H9 (cell line): ENCODE data around the gene ILDR2. TPM values are rescaled to one million over a fixed set of nuclear protein-coding genes. Genes with fewer than 3 reads are reported as not detected.

Source experiments
- DNase-seq: peaks from one replicate; pipeline ENCODE4 v3.0.0-alpha.2; 2017
- H2AFZ ChIP-seq: one replicate; pipeline ENCODE4 v1.6.1; 2013; ENCODE audit warnings: mild to moderate bottlenecking, low read length, control low read depth, moderate library complexity
- H2AK5ac ChIP-seq: 2 replicates; pipeline ENCODE4 v1.6.1; 2013; ENCODE audit warnings: low read length, control low read depth, mixed read lengths; ENCODE audit not compliant: insufficient read length
- H2BK120ac ChIP-seq: one replicate; pipeline ENCODE4 v1.6.1; 2013; ENCODE audit warnings: low read depth, mild to moderate bottlenecking, low read length, control low read depth, inconsistent platforms; ENCODE audit not compliant: poor library complexity, severe bottlenecking
- H2BK12ac ChIP-seq: 2 replicates; pipeline ENCODE4 v1.6.1; 2013; ENCODE audit warnings: low read length, control low read depth, mixed read lengths, low read depth; ENCODE audit not compliant: insufficient read length
- H2BK15ac ChIP-seq: 2 replicates; pipeline ENCODE4 v1.6.1; 2013; ENCODE audit warnings: low read depth, low read length, control low read depth
- H2BK20ac ChIP-seq: one replicate; pipeline ENCODE4 v1.6.1; 2013; ENCODE audit warnings: low read depth, mild to moderate bottlenecking, low read length, control low read depth, inconsistent platforms; ENCODE audit not compliant: poor library complexity, severe bottlenecking
- H2BK5ac ChIP-seq: 2 replicates; pipeline ENCODE4 v1.6.1; 2013; ENCODE audit warnings: low read length, control low read depth, mixed read lengths; ENCODE audit not compliant: insufficient read length
- H3K14ac ChIP-seq: 2 replicates; pipeline ENCODE4 v1.6.1; 2013; ENCODE audit warnings: low read length, control low read depth; ENCODE audit not compliant: insufficient read depth
- H3K18ac ChIP-seq: 2 replicates; pipeline ENCODE4 v1.6.1; 2013; ENCODE audit warnings: low read depth, mild to moderate bottlenecking, mixed read lengths, low read length, control low read depth; ENCODE audit not compliant: insufficient read length
- H3K23ac ChIP-seq: 2 replicates; pipeline ENCODE4 v1.6.1; 2013; ENCODE audit warnings: low read length, control low read depth, mixed read lengths, low read depth; ENCODE audit not compliant: insufficient read length
- H3K23me2 ChIP-seq: 2 replicates; pipeline ENCODE4 v1.6.1; 2013; ENCODE audit warnings: low read depth, mild to moderate bottlenecking, mixed read lengths, low read length, control low read depth; ENCODE audit not compliant: insufficient read length, poor library complexity, severe bottlenecking
- H3K27ac ChIP-seq: 2 replicates; pipeline ENCODE4 v1.5.1; 2013; ENCODE audit warnings: low read length, control low read depth, mixed read lengths, low read depth; ENCODE audit not compliant: insufficient read length
- H3K27me3 ChIP-seq: 2 replicates; pipeline ENCODE4 v1.6.1; 2013; ENCODE audit warnings: low read length, control low read depth, inconsistent platforms; ENCODE audit not compliant: insufficient read depth
- H3K4ac ChIP-seq: 2 replicates; pipeline ENCODE4 v1.6.1; 2013; ENCODE audit warnings: low read depth, mild to moderate bottlenecking, control low read depth, inconsistent platforms, low read length, moderate library complexity
- H3K4me1 ChIP-seq: 2 replicates; pipeline ENCODE4 v1.6.1; 2013; ENCODE audit warnings: low read length, control low read depth, inconsistent platforms; ENCODE audit not compliant: insufficient read depth
- H3K4me2 ChIP-seq: 2 replicates; pipeline ENCODE4 v1.6.1; 2013; ENCODE audit warnings: low read length, control low read depth, mixed read lengths; ENCODE audit not compliant: insufficient read length, insufficient read depth
- H3K56ac ChIP-seq: 2 replicates; pipeline ENCODE4 v1.6.1; 2013; ENCODE audit warnings: low read depth, mild to moderate bottlenecking, mixed read lengths, low read length, control low read depth; ENCODE audit not compliant: insufficient read length
- H3K79me1 ChIP-seq: 2 replicates; pipeline ENCODE4 v1.6.1; 2013; ENCODE audit warnings: low read depth, mild to moderate bottlenecking, moderate library complexity, low read length, control low read depth, inconsistent platforms; ENCODE audit not compliant: insufficient read depth, poor library complexity, severe bottlenecking
- H3K79me2 ChIP-seq: 2 replicates; pipeline ENCODE4 v1.6.1; 2013; ENCODE audit warnings: low read length, control low read depth, inconsistent platforms; ENCODE audit not compliant: insufficient read depth
- H3K9ac ChIP-seq: 2 replicates; pipeline ENCODE4 v1.6.1; 2013; ENCODE audit warnings: low read length, control low read depth, mixed read lengths; ENCODE audit not compliant: insufficient read length; ENCODE audit errors: extremely low read depth
- H3K9me3 ChIP-seq: one replicate; pipeline ENCODE4 v1.6.1; 2013; ENCODE audit warnings: low read depth, low read length, inconsistent platforms; ENCODE audit not compliant: control insufficient read depth
- H3T11ph ChIP-seq: one replicate; pipeline ENCODE4 v1.6.1; 2013; ENCODE audit warnings: mild to moderate bottlenecking, low read length, control low read depth, inconsistent platforms
- H4K20me1 ChIP-seq: one replicate; pipeline ENCODE4 v1.6.1; 2013; ENCODE audit not compliant: control insufficient read depth, insufficient read length, insufficient read depth
- H4K5ac ChIP-seq: 2 replicates; pipeline ENCODE4 v1.6.1; 2013; ENCODE audit warnings: low read depth, mild to moderate bottlenecking, mixed read lengths, low read length, control low read depth; ENCODE audit not compliant: insufficient read length
- H4K8ac ChIP-seq: replicated peaks from 2 replicates; pipeline ENCODE4 v1.6.1; 2013; ENCODE audit warnings: low read length, control low read depth, mixed read lengths, low read depth; ENCODE audit not compliant: insufficient read length
- H4K91ac ChIP-seq: 2 replicates; pipeline ENCODE4 v1.6.1; 2013; ENCODE audit warnings: low read depth, mild to moderate bottlenecking, moderate library complexity, mixed read lengths, low read length, control low read depth; ENCODE audit not compliant: insufficient read length
- H3K27ac Mint-ChIP-seq, 3 experiments: 2 replicates in 2 of 3; 3 replicates in 1 of 3; pipeline ENCODE4 v1.8.0; 2020 to 2021; ENCODE audit warnings: mixed read lengths in 3 of 3, mild to moderate bottlenecking in 1 of 3, moderate library complexity in 1 of 3
- H3K27me3 Mint-ChIP-seq: 2 replicates; pipeline ENCODE4 v1.8.0; 2021; ENCODE audit warnings: low read depth, mild to moderate bottlenecking, moderate library complexity, mixed read lengths
- H3K36me3 Mint-ChIP-seq, 3 experiments: 2 replicates in 2 of 3; 3 replicates in 1 of 3; pipeline ENCODE4 v1.8.0; 2020 to 2021; ENCODE audit warnings: low read depth in 3 of 3, mixed read lengths in 3 of 3; ENCODE audit not compliant: insufficient read depth in 1 of 3
- H3K4me1 Mint-ChIP-seq, 2 experiments: 2 replicates each; pipeline ENCODE4 v1.8.0; 2020; ENCODE audit warnings: mixed read lengths in 2 of 2
- H3K4me3 Mint-ChIP-seq, 2 experiments: 2 replicates in 1 of 2; 3 replicates in 1 of 2; pipeline ENCODE4 v1.8.0; 2020 to 2021; ENCODE audit warnings: mild to moderate bottlenecking in 2 of 2, mixed read lengths in 2 of 2, moderate library complexity in 1 of 2
- H3K9me3 Mint-ChIP-seq, 2 experiments: 2 replicates in 1 of 2; 3 replicates in 1 of 2; pipeline ENCODE4 v1.8.0; 2020; ENCODE audit warnings: mild to moderate bottlenecking in 2 of 2, mixed read lengths in 2 of 2, moderate library complexity in 1 of 2
- CTCF ChIP-seq: fragments of 200-600 bp; sonication (generic); conservative IDR thresholded peaks from 3 replicates; pipeline ENCODE4 v1.8.0; 2021; ENCODE audit warnings: antibody characterized with exemption, mild to moderate bottlenecking
- WGBS: extraction: QIAGEN DNeasy Blood & Tissue Kit; methylation state at CpG from one replicate; pipeline ENCODE4 v1.1.7; 2013; ENCODE audit warnings: missing lambda C conversion rate, low lambda C conversion rate, mixed read lengths; ENCODE audit not compliant: insufficient read length; ENCODE audit errors: extremely low coverage; 5-methylcytosine and 5-hydroxymethylcytosine counted together
- total RNA-seq: library from RNA; stranded (reverse); gene quantifications from 2 replicates; pipeline ENCODE4 v1.2.1, GENCODE V29; 2021

Gene ILDR2
- total RNA-seq, 1 experiment from 2014 or later, result 1.1 TPM

- H3K27me3 ChIP-seq, result no peaks in the 10 kb centered on the region
Measured at GRCh38 chr1:166865926-166866325, 109.4 kb downstream of the ILDR2 start.

More at GRCh38 chr1:166865926-166866325, 109.4 kb downstream of the ILDR2 start:
- no peak overlapping the region for H3K4me3 Mint-ChIP-seq
- H2BK15ac ChIP-seq, result no peak overlapping the region
- no peak overlapping the region for H4K91ac ChIP-seq
- H4K20me1 ChIP-seq, result no peaks in the 10 kb centered on the region
- H3K79me2 ChIP-seq, result peaks cover 4% of the 10 kb centered on the region; the same call in 1 of the 2 replicates
- H2AK5ac ChIP-seq, result no peak overlapping the region
- no peak overlapping the region for H2BK5ac ChIP-seq
- H2BK12ac ChIP-seq, result no peak overlapping the region
- H3K23me2 ChIP-seq, result no peaks in the 10 kb centered on the region
- H3K9ac ChIP-seq, result no peak overlapping the region
- H3K18ac ChIP-seq, result no peak overlapping the region
- no peak overlapping the region for H3K4ac ChIP-seq
- no peaks in the 10 kb centered on the region for H3K9me3 Mint-ChIP-seq
- peaks cover 30 to 67% (median 57%) of the 10 kb centered on the region in 3 experiments for H3K36me3 Mint-ChIP-seq
- DNase-seq, result no peak
- H4K5ac ChIP-seq, result no peak overlapping the region
- H3K56ac ChIP-seq, result no peak overlapping the region
- TF ChIP-seq CTCF, result no peak
- no peak overlapping the region for H3K23ac ChIP-seq
- H3K9me3 ChIP-seq, result no peaks in the 10 kb centered on the region
- peaks cover 3% of the 10 kb centered on the region; the same call in 1 of the 2 replicates for H3K4me1 ChIP-seq
- H3K4me1 Mint-ChIP-seq, result peaks cover 19 to 20% of the 10 kb centered on the region in 2 experiments
- H4K8ac ChIP-seq, result no peak overlapping the region
- peaks cover 5% of the 10 kb centered on the region for H3K79me1 ChIP-seq
- no CpG with 5 or more reads among the region's 5 CpGs for WGBS
- H3K27ac ChIP-seq, result no peak overlapping the region
- no peak overlapping the region for H2BK20ac ChIP-seq
- H2BK120ac ChIP-seq, result no peak overlapping the region
- H3T11ph ChIP-seq, result no peak overlapping the region
- no peak overlapping the region for H3K27ac Mint-ChIP-seq
- no peak overlapping the region for H2AFZ ChIP-seq
- H3K4me2 ChIP-seq, result no peak overlapping the region
- H3K14ac ChIP-seq, result no peak overlapping the region
- H3K27me3 Mint-ChIP-seq, result no peaks in the 10 kb centered on the region
